HG03521 (cell line): ENCODE results near the gene CORO7.
A peak's percentile ranks its signal among the peaks of the same experiment; 100 is the strongest.

Experiments
- ATAC-seq: cut with Tn5 transposase; IDR thresholded peaks from one replicate; pipeline ENCODE4 v1.9.1; 2021; ENCODE audit warnings: mild to moderate bottlenecking, moderate library complexity; ENCODE audit not compliant: unreplicated experiment

Gene CORO7

DNA sequence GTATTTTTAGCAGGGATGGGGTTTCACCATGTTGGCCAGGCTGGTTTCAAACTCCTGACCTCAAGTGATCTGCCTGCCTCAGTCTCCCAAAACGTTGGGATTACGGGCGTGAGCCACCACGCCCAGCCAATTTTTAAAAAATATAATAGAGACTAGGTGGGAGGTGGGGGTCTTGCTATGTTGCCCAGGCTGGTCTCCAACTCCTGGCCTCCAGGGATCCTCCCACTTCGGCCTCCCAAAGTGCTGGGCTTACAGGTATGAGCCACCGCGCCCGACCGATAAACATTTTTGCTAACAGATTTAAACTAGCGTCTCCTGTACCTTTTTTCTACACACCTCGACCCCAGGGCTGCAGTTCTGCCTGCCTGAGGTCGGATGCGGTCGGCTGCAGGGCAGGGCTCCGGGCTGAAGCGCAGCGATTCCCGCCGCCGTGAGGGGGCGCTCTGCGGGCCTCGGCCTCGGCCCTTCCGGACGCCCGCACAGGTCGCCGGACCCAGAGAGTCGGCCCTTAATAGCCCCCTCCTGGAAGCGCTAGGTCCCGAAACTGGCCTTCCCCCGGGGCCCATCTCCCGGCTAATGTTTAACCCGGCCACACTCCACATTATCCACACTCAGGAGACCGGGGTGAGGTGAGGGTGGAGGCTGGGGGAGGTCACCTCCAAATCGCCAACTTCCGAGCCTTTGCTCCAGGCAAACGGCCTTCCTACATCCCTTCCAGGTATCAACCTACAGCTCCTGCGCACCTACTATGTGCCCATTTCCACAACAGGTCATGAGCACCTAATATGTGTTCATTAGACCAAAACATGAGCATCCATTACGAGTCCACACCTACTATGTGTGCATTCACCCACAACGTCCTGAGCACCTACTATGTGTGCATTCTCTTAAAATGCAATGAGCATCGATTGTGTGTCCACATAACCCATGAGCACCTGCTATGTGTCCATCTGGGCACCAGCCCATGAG, 102.5 kb downstream of the CORO7 start:
- ATAC-seq = no peak

DNA sequence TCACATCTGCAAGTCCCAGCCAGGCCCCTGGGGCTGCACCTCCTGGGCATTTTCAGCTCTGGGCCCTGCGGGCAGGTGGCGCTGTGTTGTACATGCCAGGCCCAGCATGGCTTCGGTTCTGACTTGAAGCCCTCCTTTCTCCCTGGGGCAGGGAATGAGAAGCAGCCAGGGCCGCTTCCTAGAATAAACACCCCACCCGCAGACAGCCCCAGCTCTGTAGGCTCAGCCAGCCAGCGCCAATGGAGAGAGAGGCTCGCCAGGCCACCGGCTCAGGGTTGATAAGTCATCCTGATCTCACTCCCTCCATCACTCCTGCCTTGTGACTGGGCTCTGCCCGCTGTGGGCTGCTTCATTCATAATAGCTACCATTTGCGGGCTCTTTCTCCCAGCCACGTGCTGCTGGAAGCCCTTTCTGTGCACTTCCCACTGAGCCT, 106.5 kb downstream of the CORO7 start:
- no peak for ATAC-seq

DNA sequence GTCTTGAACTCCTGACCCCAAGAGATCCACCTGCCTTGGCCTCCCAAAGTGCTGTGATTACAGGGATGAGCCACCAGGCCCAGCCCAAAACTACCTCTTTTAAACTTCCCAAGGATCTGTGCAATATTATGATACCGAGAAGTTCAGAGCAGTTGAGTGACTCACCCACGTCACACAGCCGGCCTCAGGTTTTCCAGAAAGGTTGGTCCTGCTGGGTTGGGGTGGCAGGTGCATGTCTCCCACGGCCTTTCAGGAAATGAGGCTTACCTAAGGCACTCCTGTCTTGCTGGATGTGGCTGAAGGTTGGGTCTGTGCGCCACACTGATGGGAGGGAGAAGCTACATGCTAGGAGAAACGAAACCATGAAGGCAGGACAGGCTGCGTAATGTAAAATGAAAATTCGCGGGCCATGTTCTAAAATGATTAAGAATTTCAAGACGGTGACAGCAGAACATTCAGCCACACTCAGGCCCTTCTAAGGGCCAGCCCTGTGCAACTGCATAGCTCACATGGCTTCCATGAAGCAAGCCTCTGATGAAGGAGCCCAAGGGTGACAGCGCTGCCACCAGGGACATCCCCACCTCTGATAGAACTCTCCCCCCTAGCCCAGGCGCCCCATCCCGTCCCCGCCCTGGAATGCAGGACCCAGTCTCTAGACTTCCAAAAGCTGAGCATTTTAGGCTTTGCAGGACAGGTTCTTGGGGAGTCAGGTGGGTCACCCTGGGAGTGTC, 107.1 kb downstream of the CORO7 start:
- no peak for ATAC-seq

DNA sequence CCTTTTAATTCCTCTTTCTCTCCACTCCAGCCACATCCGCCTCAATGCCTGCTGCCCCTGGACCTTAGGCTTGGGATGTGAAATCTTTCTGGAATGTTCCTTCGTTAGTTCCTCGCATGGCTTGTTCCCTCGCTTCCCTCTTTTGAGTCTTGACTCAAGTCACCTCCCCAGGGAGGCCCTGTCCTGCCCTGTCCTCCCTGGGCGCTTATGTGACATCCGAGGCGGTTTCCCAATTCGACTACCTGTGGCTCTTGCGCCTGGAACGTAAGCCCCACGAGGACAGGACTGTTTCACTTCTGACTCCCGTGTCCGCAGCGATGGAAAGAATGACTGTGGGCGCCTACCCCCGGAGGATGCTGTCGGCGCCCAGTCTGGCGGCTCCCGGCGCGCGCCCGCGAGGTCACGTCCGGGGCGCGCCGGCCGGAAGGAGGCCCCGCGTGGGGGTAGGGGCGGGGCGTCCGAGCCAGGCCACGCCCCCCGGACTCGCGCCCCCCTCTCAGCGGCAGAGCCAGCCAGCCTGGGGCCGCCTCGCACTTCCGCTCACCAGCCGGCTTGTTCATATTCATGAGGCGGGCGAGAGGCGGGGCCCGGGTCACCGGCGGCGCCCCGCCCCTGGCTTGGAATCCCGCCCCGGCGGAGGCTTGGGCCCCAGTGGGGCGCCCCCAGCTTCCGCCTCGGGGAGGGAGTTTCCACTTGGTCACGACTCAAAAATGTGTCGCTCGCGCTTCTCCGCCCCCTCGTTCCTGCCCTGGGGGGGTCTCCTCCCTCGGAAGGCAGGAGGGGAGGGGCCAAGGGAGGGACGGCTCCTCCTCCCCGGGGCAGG, 109.0 kb downstream of the CORO7 start:
- ATAC-seq = peak; percentile 90

DNA sequence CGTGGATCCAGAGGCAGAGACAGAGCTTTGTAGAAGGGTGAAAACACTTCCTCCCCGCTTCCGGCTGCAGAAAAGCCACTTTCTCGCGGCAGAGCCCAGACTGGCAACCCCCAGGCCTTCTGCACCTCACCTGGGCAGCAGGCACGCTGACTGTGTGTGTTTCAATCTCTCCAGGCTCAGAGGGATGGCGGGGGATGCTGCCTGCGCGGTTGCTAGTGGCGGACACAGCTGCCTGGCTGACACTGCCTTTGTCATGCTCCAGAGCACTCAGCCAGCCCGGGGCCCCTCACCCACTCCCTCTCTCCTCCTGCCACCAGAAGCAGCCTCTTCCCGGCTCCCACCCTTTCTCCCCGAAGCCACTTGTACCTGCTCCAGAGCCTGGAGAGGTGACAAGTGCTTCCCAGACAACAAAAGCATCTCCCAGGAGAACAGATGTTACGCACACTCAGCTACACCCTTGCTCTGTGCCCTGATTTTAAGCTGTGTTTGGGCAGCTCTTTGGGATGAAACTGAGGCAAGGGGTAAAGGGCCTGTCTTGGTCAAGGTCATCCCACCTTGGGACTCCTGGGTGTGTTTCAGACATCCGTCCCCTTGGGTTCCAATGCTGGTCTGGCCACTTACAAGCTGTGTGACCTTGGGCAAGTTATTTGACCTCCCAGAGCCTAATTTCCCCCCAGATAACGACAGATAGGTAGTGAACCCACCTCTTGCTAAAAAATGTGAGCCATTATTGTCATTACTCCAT, 109.8 kb downstream of the CORO7 start:
- no peak for ATAC-seq
